Right kidney (tissue), 1 donor: ENCODE results near the gene KAZALD1.

Source experiments
- DNase-seq: peaks from one replicate; pipeline ENCODE4 v3.0.0-alpha.2; 2016

The KAZALD1 gene

DNA sequence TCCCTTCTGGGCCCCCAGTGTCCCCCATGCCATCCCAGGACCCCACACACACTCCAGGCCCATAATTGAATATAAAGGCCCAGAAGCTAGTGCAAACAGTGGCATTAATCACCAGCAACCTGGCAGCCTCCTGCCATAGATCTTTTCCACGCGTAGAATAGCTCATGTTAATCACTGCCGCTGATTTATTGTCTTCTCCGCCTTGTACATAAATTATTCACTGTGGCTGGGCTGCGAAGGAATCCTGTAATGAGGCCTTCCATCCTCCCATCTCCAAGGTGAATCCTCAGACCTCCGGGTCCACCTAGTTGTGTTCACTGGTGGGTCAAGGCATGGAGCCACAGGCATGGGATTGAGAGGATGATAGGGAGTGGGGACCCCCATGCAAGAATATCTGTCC is 33.2 kb downstream of the KAZALD1 start:
- DNase-seq = no peak

DNA sequence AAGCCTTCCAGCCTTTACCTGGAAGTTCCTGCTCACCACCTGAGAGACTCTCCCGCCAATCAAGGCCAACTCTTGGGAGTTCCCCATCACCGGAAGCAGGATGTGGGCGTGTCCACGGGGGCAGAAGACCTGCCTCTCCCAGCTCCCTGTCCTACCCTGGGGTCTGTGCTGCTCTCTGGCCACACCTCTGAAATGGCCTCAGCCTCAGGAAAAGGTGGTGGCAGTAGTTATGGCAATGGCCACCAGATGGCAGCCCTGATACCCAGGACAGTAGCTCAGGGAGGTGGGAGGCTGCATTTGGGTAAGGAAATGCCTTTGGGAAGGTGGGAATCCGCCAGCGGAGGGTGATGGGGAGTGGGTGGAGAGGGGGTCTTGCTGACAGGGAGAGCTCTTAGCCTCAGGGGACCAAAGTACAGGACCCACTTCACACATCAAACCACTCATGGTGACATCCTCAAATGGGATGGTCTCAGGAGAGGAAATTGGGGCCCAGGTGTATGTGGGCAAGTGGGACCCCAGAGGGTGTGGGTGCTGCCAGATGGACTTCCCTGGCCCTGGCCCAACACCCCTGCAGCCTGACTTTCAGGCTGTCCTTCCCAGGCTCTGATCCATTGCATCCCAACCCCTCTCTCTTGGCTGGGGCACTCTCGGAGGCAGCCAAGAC is 33.9 kb downstream of the KAZALD1 start:
- DNase-seq = peak; percentile 61

DNA sequence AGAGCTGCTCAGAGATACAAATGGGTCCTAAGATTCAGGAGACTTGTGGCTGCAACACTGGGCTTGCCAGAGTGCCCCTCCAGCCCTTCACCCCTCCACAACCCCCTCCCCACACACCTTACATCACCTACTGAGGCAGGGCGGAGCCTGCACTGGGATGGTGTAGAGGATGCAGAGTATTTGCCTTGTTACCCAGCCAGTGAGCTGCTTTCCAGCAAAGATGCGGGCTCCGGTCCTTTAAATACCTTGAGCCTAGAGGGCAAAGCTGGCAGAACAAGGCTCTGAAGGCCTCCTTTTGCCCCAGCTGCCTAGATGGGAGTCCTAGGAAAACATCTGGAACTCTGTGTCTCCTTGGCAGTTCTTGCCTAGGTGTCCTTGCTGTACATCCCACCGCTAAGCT is 34.6 kb downstream of the KAZALD1 start:
- no peak for DNase-seq

- no peak for DNase-seq
Observed at GRCh38 chr10:101097881-101098280, 36.1 kb downstream of the KAZALD1 start.

DNA sequence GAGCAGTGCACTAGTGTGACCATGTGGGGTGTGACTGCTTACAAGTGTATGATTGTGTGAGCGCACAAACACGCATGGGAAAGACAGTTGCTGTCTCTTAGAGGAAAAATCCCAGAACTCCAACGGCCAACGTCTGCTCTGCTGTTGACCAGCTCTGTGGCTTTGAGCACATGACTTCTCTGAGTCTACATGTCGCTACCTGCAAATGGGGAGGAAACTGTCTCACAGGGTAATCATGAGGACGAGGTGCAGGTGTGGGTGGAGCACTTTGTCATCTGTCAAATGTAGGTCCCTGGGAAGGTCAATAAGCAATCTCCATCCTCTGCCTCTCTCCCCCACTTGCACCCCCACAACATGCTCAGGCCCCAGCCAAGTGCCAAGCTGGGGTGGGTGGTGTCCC is 38.1 kb downstream of the KAZALD1 start:
- DNase-seq = no peak

DNA sequence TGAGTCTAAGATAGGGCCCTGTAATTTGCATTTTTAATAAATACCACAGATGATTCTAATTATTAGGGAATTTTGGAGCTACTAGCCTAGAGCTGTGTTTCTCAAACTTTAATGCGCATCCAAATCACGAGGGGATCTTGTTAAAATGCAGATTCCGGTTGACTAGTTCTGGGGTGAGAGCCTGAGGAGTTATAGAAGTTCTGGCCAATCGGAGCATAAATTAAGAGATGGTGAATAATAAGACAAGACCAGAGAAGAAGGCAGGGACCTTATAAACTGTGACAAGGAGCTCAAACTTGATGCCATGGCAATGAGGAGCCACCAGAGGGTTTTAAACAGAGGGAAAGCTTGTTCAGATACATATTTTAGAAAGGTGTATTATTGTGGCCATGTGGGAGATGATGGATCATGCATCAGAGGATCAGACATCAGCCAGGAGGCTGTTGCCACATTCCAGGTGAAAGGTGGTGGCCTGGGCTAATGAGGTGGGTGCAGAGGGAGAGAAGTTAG is 39.6 kb downstream of the KAZALD1 start:
- no peak for DNase-seq

DNA sequence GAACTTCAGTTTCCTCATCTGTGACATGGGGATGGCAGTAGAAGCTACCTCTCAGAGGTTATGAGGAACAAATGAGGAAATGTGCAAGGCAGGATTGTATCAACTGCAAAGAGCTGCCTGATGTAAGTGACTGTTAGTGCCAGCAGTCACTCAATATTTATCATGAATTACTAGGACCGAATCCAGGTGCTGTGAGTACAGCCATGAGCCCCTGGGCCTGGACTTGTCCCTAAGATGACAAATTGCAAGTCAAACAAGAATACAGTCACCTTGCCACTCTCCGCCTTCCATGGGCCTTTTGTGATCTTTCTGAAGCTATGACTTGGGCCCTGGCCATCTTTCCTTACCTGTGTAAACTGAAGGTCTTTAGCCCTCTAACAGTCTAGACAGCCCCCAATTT is 41.6 kb downstream of the KAZALD1 start:
- DNase-seq = no peak

- DNase-seq = no peak
Observed at GRCh38 chr10:101106351-101106750, 44.6 kb downstream of the KAZALD1 start.

DNA sequence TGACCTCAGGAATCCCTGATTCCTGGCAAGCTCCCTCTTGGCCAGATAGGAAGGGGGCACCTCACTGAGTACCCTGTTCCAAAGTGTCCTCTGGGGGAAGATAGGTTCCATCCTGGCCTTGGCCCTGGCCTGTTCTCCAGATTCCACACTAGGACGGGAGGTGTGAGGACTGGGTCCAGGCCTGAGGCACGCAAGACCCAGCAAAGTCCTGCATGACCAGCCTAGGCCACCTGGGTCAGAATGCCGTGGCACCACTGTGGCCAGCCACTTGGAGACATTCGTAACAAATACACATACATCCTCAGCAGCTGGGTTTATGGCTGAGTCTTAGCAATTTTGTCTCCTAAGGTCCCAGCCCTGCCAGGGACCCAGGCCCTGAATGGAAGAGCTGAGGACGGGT is 46.0 kb downstream of the KAZALD1 start:
- DNase-seq = no peak

DNA sequence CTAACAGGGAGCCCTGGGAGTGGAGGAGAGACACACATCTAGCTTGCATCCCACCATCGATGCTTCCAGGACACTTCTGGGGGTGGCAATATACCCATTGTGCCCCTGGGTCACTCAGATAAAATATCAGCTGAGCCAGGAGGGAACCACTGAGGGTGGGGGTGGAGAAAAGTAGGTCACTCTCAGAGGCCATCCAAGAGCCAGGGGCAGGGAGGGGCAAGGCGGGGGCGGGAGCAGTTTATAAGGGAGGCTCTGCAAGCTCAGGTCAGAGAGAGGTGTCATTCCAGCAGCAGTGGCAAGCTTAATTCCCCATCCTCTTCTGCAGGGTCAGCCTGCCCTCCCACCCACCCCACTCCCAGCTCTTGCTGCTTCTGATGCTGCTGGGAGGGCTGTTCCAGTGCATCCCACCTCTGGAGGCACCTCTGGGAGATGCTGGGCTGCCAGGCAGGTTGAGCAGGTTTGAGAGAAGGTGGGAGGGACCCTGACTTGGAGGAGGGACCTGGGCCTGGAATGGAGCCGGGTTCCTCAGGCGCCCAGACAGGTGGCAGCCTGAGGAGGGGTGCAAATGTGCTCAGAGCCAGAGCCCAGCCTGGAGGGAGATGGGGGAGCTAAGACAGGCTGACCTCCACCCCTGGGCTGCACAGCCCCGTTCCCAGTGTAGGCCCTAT is 49.2 kb downstream of the KAZALD1 start:
- DNase-seq = no peak

DNA sequence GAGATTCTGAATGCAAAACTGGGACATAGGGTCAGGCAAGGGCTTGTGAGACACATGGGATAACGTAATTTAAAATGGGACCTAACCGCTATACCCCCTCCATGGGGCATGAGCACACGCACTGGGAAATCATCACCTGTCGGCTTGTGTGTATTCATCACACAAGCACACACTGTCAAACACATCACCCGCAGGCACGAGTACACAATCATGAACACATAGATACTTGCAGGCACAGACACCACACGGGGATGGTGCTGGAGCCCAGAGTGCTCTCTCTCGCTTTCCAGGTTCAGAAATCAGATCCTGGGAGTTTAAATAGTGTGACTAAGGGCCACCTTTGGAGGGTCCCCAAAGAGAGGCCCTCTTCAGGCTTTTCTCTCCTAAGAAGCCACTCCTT is 49.8 kb downstream of the KAZALD1 start:
- DNase-seq = no peak

DNA sequence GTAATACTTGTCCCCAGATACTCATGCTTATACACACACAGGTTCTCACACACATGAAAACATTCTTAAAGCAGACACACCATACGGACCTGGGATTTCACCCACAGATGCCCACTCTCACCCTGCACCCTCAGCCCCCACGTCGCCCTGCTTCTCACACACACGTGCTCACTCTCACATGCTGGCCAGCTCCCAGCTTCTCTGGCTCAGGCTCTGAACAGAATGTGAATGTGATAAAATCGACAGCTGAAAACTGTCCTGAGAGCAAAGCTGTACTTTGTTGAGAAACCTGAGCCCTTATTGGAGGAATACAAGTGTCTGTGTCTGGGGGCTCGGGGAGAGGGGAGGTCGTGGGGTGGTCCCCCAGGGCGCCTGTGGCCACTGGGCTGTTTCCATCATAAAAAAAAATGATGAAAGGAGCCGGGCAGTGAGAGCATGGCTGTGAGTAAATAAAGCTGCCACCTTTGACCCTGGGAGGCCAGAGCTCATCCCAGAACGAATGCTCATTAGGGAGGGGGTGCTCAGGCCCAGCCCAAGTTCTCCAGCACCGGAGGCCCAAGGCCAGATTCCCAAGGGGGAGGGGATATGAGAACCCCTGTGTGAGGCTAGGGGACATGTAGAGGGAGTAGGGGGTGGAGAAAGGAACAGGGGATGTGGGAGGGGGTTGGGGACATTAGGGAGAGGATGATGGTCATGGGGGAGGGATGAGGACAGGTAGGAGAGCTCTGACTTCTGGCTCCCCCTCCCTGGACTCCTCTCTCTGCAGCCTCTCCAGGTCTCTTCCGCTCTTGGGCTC is 51.2 kb downstream of the KAZALD1 start:
- no peak for DNase-seq

GRCh38 chr10:101113890-101114403 is 52.2 kb downstream of the KAZALD1 start:
- DNase-seq = no peak

DNA sequence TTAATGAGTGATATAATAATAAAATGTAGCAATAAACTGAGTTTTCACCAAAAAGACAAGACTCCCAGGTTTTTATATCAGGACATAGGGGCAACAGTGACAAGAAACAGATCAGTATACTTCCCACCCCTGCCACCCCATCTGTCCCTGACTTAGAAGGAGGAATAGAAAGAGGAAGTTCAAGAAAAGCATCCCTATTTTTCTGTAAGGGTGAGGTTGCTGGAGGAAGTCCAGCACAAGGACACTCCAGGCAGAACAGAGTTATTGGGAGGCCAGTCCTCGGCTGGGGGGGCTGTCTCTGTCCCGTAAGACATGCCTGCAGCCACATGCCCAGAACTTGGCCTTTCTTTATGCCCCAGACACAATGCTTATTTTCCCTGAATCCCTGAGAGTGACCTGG is 52.9 kb downstream of the KAZALD1 start:
- DNase-seq = no peak
